Measurements from ENCODE around the gene HMOX1. TPM values are rescaled to one million over a fixed set of nuclear protein-coding genes. Genes with fewer than 3 reads are reported as not detected.

The HMOX1 gene
- total RNA-seq, 4 donors from 2014 or later = 0.51 to 13.8 (median 8.5) TPM

GRCh38 chr22:35381424-35382009 is 621 bp downstream of the HMOX1 start:
- Histone ChIP-seq H3K9me3 (no peaks in the 10 kb centered on the region), H3K4me1 (no peaks in the 10 kb centered on the region), H3K27me3 (no peaks in the 10 kb centered on the region), H3K36me3 (no peaks in the 10 kb centered on the region), H3K27ac (peak overlapping the region; percentile 70 to 74), H3K4me3 (peak overlapping the region; percentile 51 to 56)
- intact Hi-C loops (cut with DNase I; ENCODE audit: low total_unique reads) = no loop called here
- no peak for DNase-seq
- TF ChIP-seq POLR2A (IDR thresholded peaks at IDR 0.05) = no peak
- TF ChIP-seq, protein P1, sequence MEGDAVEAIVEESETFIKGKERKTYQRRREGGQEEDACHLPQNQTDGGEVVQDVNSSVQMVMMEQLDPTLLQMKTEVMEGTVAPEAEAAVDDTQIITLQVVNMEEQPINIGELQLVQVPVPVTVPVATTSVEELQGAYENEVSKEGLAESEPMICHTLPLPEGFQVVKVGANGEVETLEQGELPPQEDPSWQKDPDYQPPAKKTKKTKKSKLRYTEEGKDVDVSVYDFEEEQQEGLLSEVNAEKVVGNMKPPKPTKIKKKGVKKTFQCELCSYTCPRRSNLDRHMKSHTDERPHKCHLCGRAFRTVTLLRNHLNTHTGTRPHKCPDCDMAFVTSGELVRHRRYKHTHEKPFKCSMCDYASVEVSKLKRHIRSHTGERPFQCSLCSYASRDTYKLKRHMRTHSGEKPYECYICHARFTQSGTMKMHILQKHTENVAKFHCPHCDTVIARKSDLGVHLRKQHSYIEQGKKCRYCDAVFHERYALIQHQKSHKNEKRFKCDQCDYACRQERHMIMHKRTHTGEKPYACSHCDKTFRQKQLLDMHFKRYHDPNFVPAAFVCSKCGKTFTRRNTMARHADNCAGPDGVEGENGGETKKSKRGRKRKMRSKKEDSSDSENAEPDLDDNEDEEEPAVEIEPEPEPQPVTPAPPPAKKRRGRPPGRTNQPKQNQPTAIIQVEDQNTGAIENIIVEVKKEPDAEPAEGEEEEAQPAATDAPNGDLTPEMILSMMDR (IDR thresholded peaks at IDR 0.05) = no peak

GRCh38 chr22:35383679-35384071 is 2.8 kb downstream of the HMOX1 start:
- Histone ChIP-seq H3K4me3 (peak overlapping the region in 1 of 2 donors; percentile 56), H3K27me3 (no peaks in the 10 kb centered on the region), H3K9me3 (no peaks in the 10 kb centered on the region), H3K27ac (no peak overlapping the region), H3K4me1 (no peaks in the 10 kb centered on the region), H3K36me3 (no peaks in the 10 kb centered on the region)
- intact Hi-C loops (cut with DNase I; ENCODE audit: low total_unique reads) = no loop called here
- DNase-seq = no peak
- TF ChIP-seq POLR2A (IDR thresholded peaks at IDR 0.05) = no peak
- TF ChIP-seq, protein P1 (IDR thresholded peaks at IDR 0.05) = no peak

DNA sequence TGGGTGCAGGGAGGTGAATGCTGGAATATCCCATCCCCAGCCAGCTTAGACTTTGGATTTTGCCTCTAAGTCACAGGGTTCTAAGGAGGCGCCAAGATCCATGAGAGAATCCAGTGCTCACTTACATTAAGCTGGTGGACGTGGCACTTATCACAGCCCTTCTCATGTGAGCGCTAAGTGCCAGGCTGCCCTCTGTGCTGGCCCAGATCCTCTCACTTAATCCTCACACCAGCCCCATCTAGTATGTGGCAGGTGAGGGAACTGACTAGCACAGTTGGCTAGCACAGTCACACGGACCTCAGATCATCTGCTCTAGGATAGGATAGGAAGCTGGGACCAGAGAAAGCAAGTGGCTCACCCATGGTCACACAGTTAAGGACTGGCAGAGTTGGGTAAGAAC is 3.6 kb downstream of the HMOX1 start:
- Histone ChIP-seq H3K27me3 (no peaks in the 10 kb centered on the region), H3K4me3 (no peak overlapping the region), H3K36me3 (no peaks in the 10 kb centered on the region), H3K4me1 (no peaks in the 10 kb centered on the region), H3K9me3 (no peaks in the 10 kb centered on the region), H3K27ac (no peak overlapping the region)
- intact Hi-C loops (cut with DNase I; ENCODE audit: low total_unique reads) = no loop called here
- TF ChIP-seq, protein P1 (IDR thresholded peaks at IDR 0.05) = no peak
- TF ChIP-seq POLR2A (IDR thresholded peaks at IDR 0.05) = no peak
- no peak for DNase-seq

- H3K27ac ChIP-seq = no peak overlapping the region
- DNase-seq = no peak
- H3K4me3 ChIP-seq = no peak overlapping the region
- intact Hi-C loops (cut with DNase I; ENCODE audit: low total_unique reads) = no loop called here
- H3K27me3 ChIP-seq = no peaks in the 10 kb centered on the region
- no peaks in the 10 kb centered on the region for H3K9me3 ChIP-seq
- H3K36me3 ChIP-seq = no peaks in the 10 kb centered on the region
- H3K4me1 ChIP-seq = no peaks in the 10 kb centered on the region
- TF ChIP-seq, protein P1 (IDR thresholded peaks at IDR 0.05) = no peak
- TF ChIP-seq POLR2A (IDR thresholded peaks at IDR 0.05) = no peak
Measured at GRCh38 chr22:35384975-35385588, 4.2 kb downstream of the HMOX1 start.

- no peaks in the 10 kb centered on the region for H3K27me3 ChIP-seq
- intact Hi-C loops (cut with DNase I; ENCODE audit: low total_unique reads) = no loop called here
- no peaks in the 10 kb centered on the region for H3K4me1 ChIP-seq
- no peak for TF ChIP-seq POLR2A (IDR thresholded peaks at IDR 0.05)
- TF ChIP-seq, protein P1 (IDR thresholded peaks at IDR 0.05) = no peak
- no peaks in the 10 kb centered on the region for H3K36me3 ChIP-seq
- no peak overlapping the region for H3K27ac ChIP-seq
- DNase-seq = no peak
- no peak overlapping the region for H3K4me3 ChIP-seq
- no peaks in the 10 kb centered on the region for H3K9me3 ChIP-seq
Measured at GRCh38 chr22:35386670-35387288, 5.9 kb downstream of the HMOX1 start.

Measured in uterus (tissue), 4 donors.